ENCODE data around the gene ACTR6.

DNA sequence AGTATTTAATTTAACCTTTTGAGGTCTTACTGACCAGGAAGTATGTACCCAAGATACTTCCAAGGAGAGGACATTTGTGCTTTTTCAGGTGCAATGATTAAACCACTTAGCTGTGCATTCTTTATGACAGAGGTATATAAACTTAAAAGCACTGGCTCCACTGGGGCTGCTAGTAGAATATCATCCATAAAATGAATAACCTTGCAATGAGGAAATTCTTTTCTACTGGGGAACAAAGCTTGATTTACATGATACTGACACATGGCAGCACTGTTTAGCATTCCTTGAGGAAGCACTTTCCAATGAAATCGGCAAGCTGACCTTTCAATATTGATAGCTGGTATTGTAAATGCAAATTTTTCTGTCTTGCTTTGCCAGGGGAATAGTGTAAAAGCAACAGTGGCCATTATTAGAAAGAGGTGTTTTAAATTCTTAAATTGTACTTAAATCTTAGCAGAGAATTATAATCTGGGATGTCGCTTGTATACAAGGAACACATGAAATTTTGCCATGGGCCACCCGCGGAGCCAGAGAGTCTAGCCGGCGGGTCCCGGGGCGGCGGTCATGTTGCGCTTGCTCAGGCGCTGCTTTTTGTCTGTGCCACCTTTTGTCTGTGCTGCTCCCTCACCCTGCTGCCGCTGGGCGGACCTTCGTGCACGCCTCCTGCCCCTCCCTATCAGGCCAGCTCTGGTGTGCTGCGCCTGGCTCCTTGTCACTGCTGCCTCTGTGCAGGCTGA, 37.0 kb upstream of the ACTR6 start:
- TF ChIP-seq CTCF (conservative IDR thresholded peaks at IDR 0.05 in 1 of 2, IDR thresholded peaks at IDR 0.05 in 1 of 2; ENCODE audit: low read depth in 1 of 2, low read length in 2 of 2) = peak in 1 of 2 donors; percentile 7
- no peak for TF ChIP-seq EZH2 (IDR thresholded peaks at IDR 0.05; ENCODE audit: low read length, missing control alignments)
